Ishikawa (cell line): ENCODE measurements around the gene KRT71.

ENCODE experiments used
- CREB1 ChIP-seq: IDR thresholded peaks from 2 replicates; pipeline ENCODE4 v1.6.1; 2012; ENCODE audit warnings: low read depth
- EP300 ChIP-seq: IDR thresholded peaks from 2 replicates; pipeline ENCODE4 v1.6.1; 2012; ENCODE audit warnings: borderline replicate concordance
- RAD21 ChIP-seq: IDR thresholded peaks from 2 replicates; pipeline ENCODE4 v1.6.1; 2012; ENCODE audit warnings: low read depth
- YY1 ChIP-seq: IDR thresholded peaks from 2 replicates; pipeline ENCODE4 v1.6.1; 2012; ENCODE audit warnings: low read depth

GRCh38 chr12:52591521-52591920 is 38.6 kb upstream of the KRT71 start:
- TF ChIP-seq RAD21 = no peak
- no peak for TF ChIP-seq EP300
- TF ChIP-seq YY1 = no peak
- TF ChIP-seq CREB1 = no peak
